Retinal pigment epithelial cell (primary cell): Measurements from ENCODE around the gene TMEM94.

Experiments
- DNase-seq: peaks from one replicate; pipeline ENCODE4 v3.0.0-alpha.2; 2010; ENCODE audit warnings: low read depth
- H3K4me3 ChIP-seq: 2 replicates; pipeline ENCODE4 v1.5.1; 2011; ENCODE audit warnings: mild to moderate bottlenecking, low read length, control low read depth, moderate library complexity
- CTCF ChIP-seq: conservative IDR thresholded peaks from 2 replicates; pipeline ENCODE4 v1.5.1; 2011; ENCODE audit warnings: low read depth, low read length, control low read depth, inconsistent platforms

TMEM94 gene

GRCh38 chr17:75503976-75504346, 47.5 kb downstream of the TMEM94 start:
- H3K4me3 ChIP-seq = no peak overlapping the region
- no peak for TF ChIP-seq CTCF
- no peak for DNase-seq

GRCh38 chr17:75504347-75505151, 48.1 kb downstream of the TMEM94 start:
- peak; percentile 77 for TF ChIP-seq CTCF
- H3K4me3 ChIP-seq = no peak overlapping the region
- no peak for DNase-seq

- TF ChIP-seq CTCF = no peak
These were observed 48.6 kb downstream of the TMEM94 start for GRCh38 chr17:75505152-75505409.

GRCh38 chr17:75505640-75506039, 49.2 kb downstream of the TMEM94 start:
- DNase-seq = no peak
- no peak for TF ChIP-seq CTCF
- no peak overlapping the region for H3K4me3 ChIP-seq

More at GRCh38 chr17:75505152-75505409, 48.6 kb downstream of the TMEM94 start:
- DNase-seq = no peak
- H3K4me3 ChIP-seq = no peak overlapping the region

GRCh38 chr17:75506134-75506533, 49.7 kb downstream of the TMEM94 start:
- H3K4me3 ChIP-seq = no peak overlapping the region
- no peak for TF ChIP-seq CTCF
- no peak for DNase-seq

- no peak for DNase-seq
- H3K4me3 ChIP-seq = no peak overlapping the region
- no peak for TF ChIP-seq CTCF
These were observed 50.5 kb downstream of the TMEM94 start for GRCh38 chr17:75506888-75507287.
